Measurements from ENCODE around the gene CDR2L.
"Not testable (repeated sequence)": the region's sequence is repeated elsewhere in the genome, so short reads cannot be mapped to it uniquely, and the experiment has no call there.

Gene CDR2L

DNA sequence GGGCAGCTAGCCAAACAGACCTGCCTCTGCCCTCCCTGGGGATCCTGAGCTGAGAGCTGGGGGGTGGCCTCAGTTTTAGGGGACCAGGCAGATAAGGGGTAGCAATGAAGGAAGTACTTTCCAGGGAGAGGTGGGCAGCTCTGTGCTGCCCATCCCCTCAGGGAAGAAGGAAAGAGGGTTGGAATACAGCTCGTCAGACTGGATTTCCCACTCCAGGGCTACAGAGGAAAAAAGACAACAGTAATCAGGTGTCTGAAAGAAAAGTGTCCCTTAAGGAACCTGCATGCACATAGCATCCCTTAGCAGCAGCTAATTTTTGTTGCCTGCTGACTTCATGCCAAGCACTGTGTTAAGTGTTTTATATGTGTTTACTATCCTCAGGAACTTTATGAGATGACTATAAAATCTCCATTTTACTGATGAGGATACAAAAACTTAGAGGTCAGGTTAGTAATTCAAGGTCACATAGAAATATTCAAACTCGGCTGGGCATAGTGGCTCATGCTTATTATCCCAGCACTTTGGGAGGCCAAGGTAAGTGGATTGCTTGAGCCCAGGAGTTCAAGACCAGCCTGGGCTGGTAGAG lies 21.8 kb downstream of the CDR2L start:
- FAIRE-seq = no peak
- no peak for DNase-seq (ENCODE audit: low spot score)

- DNase-seq (ENCODE audit: low spot score) (peak; percentile 39), FAIRE-seq (no peak)
Measured at GRCh38 chr17:75010683-75011400, 23.4 kb downstream of the CDR2L start.

- no peak for DNase-seq (ENCODE audit: low spot score)
- FAIRE-seq = no peak
Measured at GRCh38 chr17:75011401-75012095, 24.1 kb downstream of the CDR2L start.

DNA sequence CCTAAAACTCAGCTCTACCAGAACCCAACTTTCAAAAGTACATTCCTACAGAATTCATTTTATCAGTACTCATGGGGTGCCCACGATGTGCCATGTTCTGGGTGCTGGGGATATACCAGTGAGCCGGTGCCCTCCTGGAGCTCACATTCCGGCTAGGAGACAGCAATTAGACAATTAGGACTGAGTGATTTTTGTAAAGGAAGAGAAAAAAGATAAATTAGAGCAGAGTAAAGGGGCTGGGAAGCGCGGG lies 24.6 kb downstream of the CDR2L start:
- DNase-seq (ENCODE audit: low spot score) (no peak), FAIRE-seq (no peak)

DNA sequence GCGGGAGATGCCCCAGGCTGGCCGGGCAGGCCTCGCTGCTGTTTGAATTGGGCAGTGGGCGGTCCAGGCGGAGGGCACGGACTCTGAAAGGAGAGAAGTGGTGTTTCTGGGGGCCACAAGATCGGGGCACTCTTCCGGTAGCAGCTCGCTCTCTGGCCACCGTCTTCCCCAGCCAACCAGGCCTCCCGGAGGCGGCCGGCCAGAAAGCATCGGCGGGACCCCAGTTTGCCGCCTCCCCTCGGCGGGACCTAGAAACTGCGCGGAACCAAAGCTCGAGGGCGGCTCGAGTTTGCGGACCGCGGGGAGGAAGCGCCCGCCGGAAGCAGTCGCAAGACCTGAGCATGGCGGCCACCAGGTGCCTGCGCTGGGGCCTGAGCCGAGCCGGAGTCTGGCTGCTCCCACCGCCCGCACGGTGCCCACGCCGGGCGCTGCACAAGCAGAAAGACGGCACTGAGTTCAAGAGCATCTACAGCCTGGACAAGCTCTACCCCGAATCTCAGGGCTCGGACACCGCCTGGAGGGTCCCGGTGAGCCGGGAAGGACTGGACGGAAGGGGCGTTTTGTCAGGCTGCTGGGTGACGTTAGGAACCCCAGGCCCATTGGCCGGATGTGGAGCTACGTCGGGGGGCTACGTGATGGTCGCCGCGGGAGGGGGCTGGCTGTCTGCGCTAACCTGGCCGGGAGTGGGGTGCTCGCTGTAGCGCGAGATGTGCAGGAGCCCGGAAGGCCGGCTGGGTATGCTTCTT lies 25.1 kb downstream of the CDR2L start, which contains the start of gene MRPL58:
Gene MRPL58, plus strand, starts transcription at position 325 of the 746 bp plus-strand sequence. Its CDS starts 17 bp downstream, at position 342.
- DNase-seq (ENCODE audit: low spot score) = peak; percentile 96
- no peak for FAIRE-seq

DNA sequence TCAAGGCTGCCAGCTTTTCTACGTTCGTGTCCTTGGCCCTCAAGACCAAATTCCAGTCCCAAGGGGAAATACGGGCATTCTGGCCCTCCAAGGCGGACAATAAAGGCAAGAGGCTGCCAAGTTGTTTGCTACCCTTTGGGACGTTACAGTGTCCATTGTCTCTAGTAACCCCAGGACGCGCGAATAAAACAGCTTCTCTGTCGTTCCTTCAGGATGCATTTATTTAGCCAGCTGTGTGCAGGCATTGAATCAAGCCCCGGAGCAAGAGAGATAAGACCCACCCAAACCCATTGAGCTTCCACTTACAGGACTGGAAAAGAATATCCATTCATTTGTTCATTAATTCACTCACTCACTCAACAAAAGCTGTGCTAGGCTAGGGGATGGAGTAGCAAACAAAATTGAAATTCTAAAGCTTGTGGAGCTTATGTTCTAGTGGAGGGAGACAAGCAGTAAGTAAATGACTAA lies 25.7 kb downstream of the CDR2L start:
- no peak for FAIRE-seq
- no peak for DNase-seq (ENCODE audit: low spot score)

GRCh38 chr17:75019146-75019545 lies 31.7 kb downstream of the CDR2L start:
- DNase-seq (ENCODE audit: low spot score) (no peak), FAIRE-seq (no peak)

- DNase-seq (ENCODE audit: low spot score) = no peak
- FAIRE-seq = no peak
Measured at GRCh38 chr17:75019710-75020109, 32.3 kb downstream of the CDR2L start.

DNA sequence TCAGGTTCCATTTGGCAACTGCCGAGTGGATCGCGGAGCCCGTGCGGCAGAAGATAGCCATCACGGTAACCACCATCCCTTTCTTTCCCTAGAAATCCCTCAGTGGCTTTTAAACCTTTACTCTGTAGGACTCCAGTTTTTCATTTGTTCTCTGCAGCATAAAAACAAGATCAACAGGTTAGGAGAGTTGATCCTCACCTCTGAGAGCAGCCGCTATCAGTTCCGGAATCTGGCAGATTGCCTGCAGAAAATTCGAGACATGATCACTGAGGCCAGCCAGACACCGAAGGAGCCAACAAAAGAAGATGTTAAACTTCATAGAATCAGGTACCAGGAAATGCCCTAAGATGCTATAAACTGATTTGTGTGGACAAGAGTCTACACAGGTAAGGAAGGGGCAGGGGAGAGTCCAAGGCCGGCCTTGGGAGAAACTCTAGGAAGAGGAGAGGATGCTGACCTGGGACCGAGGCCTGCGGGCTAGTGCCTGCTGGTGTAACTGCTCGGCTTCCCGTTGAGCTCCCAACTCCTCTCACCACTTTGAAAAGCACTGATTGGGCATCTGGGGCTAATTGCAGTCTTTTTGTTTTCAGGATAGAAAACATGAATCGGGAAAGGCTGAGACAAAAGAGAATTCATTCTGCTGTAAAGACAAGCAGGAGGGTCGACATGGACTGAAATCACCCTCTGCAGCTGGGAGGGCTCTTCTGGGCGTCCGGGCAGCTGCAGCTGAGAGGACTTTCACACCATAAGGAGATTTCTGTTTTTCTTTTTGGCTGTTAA lies 33.1 kb downstream of the CDR2L start:
- no peak for FAIRE-seq
- no peak for DNase-seq (ENCODE audit: low spot score)

DNA sequence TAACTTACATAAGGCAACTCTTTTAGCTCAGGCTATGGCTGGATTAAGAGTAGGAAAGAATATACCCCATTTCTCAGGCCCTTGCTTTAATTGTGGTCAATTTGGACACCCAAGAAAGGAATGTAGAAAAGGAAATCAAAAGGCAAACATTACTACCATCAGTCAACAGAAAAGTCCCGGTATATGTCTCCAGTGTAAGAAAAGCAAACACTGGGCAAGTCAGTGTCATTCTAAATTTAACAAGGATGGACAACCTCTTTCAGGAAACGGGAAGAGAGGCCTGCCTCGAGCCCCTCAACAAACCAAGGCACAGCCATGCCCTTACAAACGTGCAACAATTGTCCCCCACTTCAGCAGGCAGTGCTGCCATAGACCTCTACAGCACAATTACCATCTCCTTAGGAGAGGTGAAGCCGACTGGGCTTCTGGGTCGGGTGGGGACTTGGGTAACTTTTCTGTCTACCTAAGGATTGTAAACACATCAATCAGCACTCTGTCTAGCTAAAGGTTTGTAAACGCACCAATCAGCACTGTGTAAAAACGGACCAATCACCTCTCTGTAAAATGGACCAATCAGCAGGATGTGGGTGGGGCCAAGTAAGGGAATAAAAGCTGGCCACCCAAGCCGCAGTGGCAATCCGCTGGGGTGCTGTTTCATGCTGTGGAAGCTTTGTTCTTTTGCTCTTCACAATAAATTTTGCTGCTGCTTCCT lies 37.4 kb downstream of the CDR2L start:
- FAIRE-seq (no peak), DNase-seq (ENCODE audit: low spot score) (no peak)

DNA sequence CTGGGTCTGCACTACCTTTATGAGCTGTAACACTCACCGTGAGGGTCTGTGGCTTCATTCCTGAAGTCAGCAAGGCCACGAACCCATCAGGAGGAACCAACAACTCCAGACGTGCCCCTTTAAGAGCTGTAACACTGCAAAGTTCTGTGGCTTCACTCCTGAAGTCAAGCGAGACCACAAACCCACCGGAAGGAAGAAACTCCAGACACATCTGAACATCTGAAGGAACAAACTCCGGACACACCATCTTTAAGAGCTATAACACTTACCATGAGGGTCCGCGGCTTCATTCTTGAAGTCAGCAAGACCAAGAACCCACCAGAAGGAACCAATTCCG lies 37.9 kb downstream of the CDR2L start:
- not testable (repeated sequence) for DNase-seq (ENCODE audit: low spot score)

GRCh38 chr17:75026650-75027049 lies 39.2 kb downstream of the CDR2L start:
- FAIRE-seq = not testable (repeated sequence)

More for the DNA sequence above, 37.9 kb downstream of the CDR2L start:
- not testable (repeated sequence) for FAIRE-seq

GRCh38 chr17:75030161-75030560 lies 42.7 kb downstream of the CDR2L start:
- DNase-seq (ENCODE audit: low spot score) (no peak), FAIRE-seq (no peak)

More at GRCh38 chr17:75026650-75027049, 39.2 kb downstream of the CDR2L start:
- not testable (repeated sequence) for DNase-seq (ENCODE audit: low spot score)

GRCh38 chr17:75031972-75032719 lies 44.7 kb downstream of the CDR2L start:
- FAIRE-seq (peak; percentile 52), DNase-seq (ENCODE audit: low spot score) (peak; percentile 91)

GRCh38 chr17:75032720-75033280 lies 45.4 kb downstream of the CDR2L start:
- no peak for FAIRE-seq
- DNase-seq (ENCODE audit: low spot score) = no peak

GRCh38 chr17:75033346-75034235 lies 46.2 kb downstream of the CDR2L start:
- FAIRE-seq = peak; percentile 82

DNA sequence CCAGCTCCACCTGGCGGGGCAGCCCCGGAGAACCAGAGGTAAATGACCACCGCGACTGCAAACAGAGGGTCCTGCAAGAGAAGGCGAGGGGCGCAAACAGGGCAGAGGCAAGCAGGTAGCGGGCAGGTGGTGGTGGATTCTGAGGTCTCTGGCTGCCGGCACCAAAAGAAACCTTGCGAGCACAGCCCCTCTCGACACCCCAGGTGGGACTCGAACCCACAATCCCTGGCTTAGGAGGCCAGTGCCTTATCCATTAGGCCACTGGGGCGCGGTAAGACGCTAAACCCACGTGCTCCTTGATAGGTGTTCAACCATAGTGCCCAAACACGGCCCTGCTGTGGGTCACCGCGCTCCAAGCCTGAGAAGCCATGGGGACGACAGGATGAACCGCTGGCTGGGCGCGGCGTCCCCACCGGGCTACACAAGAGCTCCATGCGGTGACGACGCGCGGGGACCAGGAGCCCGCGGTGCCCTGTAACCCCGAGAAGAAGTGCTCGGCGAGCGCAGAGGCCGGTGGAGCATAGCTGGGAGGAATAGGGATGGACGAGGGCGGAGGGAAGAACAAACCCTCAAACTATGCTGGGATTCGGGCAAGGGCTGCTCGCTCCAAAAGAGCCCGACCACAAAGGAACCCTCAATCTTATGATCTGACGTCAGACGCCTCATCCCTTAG lies 46.9 kb downstream of the CDR2L start:
- FAIRE-seq = peak; percentile 80

More at GRCh38 chr17:75033346-75034235, 46.2 kb downstream of the CDR2L start:
- DNase-seq (ENCODE audit: low spot score) = peak; percentile 94

More for the DNA sequence above, 46.9 kb downstream of the CDR2L start:
- peak; percentile 84 for DNase-seq (ENCODE audit: low spot score)

Measured in urothelium cell line (cell line).